Measurements from ENCODE around the gene OXTR.

OXTR gene

GRCh38 chr3:8709287-8709686, 60.1 kb downstream of the OXTR start:
- no peak for DNase-seq

GRCh38 chr3:8705575-8705974, 63.8 kb downstream of the OXTR start:
- DNase-seq, result no peak

- no peak for DNase-seq
Observed at GRCh38 chr3:8702560-8702959, 66.9 kb downstream of the OXTR start.

Measured in stimulated activated CD4-positive, alpha-beta T cell treated with anti-CD3 and anti-CD28 coated beads, Interleukin-1b, Interleukin-23, amount 100 ng/mL, for 48 hours (primary cell).